Activated CD4-positive, CD25-positive, alpha-beta regulatory T cell treated with anti-CD3 and anti-CD28 coated beads, Interleukin-2, amount 50 U/mL, for 24 hours (primary cell): ENCODE measurements around the gene SYTL2.
"Not testable (repeated sequence)": the region's sequence is repeated elsewhere in the genome, so short reads cannot be mapped to it uniquely, and the experiment has no call there.

ENCODE experiments used
- ATAC-seq, 2 donors: fragments of 150-1000 bp; cut with Tn5 transposase; one replicate each; pipeline ENCODE4 v1.10.0; 2021; ENCODE audit warnings: mild to moderate bottlenecking in 1 of 2, moderate library complexity in 1 of 2

SYTL2 gene

GRCh38 chr11:85685125-85685819 lies 125.7 kb downstream of the SYTL2 start:
- ATAC-seq: no peak

DNA sequence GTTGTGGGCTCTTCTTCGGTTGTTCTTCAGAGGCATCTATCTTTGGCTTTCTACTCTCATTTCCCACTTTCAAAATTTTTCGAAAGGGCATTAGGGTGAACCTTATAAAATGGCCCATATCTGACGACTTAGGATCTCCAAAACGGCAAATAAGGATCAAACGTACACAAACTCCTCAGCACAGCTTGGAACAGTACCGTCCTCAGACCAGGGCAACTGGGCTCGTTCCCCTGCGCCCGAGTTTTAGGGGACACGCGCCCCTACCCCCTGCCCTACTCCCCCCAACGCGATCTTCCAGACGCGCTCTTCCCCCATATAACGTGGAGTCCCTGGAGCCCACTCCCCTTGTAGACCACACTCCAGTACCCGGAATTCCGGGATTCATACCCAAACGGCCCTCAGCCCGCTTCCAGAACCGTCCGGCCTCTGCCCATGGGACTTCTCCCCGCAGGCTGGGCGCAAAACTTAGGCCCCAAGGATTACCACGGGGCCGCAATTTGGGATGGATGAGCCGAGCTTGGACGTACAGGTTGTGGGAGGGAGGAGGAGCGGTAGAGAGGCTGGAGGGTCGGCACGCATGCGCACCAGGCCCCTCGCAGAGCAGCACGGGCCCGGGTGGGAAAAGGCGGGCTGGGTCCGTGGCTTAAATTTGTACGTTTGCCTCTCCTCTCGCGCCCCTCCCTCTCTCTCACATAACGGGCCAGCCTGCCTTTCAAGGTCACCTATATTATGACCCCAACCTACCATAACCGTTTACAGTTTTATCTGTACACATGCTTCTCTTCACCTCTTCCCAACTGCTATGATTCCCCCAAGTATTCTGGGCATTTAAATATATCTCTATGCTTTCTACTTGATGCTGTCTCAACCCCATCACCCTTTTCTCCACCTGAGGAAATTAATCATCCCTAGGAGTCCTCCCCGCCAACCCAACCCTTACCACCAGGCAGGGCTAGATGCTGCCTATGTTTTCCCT lies 128.3 kb downstream of the SYTL2 start:
- peak; percentile 73 to 77 for ATAC-seq

DNA sequence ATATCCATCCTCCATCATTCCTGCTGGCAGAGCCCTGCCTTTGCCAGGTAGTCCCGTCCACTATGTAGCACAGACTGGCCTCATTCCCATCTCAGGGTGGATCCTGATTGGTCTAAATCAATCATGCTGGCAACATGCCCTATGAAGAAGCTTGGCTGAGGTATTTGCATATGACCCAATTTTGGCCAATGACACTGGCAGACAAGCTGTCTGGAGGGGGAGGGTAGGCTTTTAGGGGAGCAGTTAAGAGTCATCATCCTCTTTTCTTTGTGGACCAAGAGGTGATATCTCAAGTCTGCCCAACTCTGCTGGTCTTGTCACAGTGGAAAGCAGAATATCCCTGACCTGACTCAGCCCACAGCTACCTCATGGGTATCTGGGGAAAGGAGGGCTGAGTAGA lies 130.0 kb downstream of the SYTL2 start:
- ATAC-seq: peak in 1 of 2 donors; percentile 20

GRCh38 chr11:85679576-85679975 lies 131.4 kb downstream of the SYTL2 start:
- ATAC-seq: no peak

- ATAC-seq: peak; percentile 55 to 60
Observed at GRCh38 chr11:85673393-85673792, 137.5 kb downstream of the SYTL2 start.

DNA sequence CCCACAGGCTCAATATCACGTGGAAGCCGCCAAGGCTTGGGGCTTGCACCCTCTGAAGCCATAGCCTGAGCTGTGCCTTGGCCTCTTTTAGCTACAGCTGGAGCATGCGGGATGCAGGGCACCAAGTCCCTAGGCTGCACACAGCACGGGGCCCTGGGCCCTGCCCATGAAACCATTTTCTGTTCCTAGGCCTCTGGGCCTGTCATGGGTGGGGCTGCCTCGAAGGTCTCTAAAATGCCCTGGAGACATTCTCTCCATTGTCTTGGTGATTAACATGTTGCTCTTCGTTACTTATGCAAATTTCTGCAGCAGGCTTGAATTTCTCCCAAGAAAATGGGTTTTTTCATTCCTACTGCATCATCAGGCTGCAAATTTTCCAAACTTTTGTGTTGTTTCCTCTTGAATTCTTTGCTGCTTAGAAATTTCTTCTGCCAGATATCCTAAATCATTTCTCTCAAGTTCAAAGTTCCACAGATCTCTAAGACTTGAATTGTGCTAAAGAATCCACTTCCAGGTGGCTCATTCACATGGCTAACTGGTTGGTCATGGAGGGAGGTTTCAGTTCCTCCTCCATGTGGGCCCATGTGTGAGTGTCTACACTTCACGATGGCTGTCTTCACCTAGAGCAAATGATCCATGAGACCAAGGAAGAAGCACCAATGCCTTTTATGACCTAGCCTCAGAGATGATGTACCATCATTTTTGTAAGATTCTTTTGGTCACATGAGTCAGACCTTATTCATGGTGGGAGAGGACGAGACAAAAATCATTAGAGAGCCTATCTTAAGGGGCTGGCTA lies 138.6 kb downstream of the SYTL2 start:
- no peak for ATAC-seq

DNA sequence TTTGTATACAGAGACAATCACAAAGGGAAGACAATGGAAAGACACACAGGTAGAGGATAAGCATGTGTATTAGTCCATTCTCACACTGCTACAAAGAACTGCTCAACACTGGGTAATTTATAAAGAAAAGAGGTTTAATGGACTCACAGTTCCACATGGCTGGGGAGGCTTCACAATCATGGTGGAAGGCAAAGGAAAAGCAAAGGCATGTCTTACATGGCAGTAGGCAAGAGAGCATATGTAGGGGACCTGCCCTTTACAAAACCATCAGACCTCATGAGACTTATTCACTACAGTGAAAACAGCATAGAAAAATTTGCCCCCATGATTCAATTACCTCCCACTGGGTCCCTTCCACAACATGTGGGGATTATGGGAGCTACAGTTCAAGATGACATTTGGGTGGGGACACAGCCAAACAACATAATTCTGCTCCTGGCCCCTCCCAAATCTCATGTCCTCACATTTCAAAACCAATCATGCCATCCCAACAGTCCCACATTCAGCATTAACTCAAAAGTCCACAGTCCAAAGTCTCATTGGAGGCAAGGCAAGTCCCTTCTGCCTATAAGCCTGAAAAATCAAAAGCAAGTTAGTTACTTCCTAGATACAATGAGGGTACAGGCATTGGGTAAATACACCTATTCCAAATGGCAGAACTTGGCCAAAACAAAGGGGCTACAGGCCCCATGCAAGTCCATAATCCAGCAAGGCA lies 139.8 kb downstream of the SYTL2 start:
- not testable (repeated sequence) for ATAC-seq

DNA sequence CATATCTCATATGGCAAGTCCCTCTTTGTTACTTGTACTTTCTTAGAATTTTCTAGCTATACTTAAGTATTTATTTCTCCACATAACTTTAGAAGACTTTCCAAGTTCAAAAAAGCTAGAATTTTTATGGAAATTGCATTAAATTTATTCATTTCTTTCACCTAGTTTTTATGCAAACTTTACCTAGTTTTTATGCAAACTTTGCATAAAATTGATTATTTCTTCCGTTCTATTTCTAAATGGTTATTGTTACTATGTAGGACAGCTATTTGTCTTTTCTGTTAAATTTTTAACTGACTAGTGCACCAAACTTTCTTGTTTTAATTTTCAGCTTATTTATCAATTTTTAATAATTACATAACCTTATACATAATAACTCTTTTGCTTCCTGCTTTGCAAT lies 142.8 kb downstream of the SYTL2 start:
- no peak for ATAC-seq

DNA sequence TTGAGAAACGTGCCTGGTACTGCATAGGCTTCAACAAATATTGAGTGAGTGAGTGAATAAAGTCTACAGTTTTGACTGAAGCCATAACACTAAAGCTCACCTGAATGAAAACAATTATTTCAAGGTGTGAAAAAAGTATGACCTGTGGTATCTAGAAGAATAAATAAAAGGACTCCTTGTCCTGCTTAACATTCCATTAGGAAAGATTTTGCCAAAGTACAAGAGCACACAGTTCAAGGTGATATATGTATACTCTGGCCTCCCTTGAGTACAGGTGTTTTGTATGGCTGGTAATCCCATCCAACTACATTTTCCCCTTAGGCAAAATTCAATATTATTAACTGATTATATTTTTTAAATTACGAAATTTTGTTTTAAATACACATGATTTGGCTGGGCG lies 144.3 kb downstream of the SYTL2 start:
- no peak for ATAC-seq

DNA sequence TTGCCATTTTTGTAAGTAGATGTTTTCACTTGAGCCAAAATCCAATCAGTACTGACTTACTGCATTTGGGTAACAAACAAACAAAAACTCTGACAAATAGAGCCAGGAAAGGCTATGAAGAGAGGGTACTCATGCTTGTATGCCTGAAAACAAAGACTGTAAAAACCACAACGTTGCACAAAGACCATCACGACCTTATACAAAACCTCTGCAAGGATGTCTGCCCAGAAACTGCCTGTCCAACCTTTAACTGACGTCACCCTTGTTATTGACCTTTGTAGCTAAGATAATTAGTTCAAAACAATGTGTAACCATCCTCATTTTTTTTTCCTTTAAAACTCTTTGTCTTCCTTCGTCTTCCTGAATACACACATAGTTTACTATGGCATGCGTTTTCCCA lies 145.2 kb downstream of the SYTL2 start:
- no peak for ATAC-seq

DNA sequence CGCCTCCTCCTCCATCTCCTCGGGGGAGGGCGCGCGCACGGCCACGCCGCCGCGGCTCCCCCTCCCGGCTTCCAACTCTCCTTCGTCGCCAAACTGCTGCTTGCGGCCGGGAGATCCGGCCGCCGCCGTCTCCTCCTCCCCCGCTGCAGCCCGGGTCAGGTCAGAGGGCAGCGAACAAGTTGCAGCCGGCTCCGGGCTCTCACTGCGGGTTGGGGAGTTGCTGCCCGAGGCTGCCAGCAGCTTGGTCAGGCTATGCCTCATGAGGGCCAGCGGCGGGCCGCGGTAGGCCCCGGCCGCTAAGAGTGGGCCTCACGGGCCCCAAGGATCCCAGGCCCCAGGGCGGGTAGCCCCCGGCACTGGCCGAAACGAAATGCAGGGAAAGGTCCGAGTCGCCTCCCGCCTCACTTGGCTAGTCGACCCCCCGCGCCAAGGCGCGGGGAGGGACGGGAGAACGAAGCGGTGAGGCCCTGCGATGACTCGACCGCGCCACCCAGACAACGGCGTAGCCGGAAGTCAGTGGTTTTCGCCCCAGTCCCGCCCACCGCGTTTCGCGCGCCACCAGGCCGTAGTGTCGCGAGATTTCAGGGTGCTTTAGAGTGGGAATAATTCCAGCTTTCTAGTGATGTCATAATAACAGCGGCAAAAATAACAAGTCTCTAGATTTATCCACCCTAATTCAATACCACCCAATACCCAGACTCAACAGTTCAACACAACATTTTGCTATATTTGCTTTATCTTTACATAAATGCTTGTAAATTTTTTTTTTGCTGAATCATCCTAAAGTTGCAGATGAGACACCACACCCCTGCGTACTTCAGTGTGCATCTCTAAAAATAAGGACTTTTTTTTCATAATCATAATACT lies 146.1 kb downstream of the SYTL2 start, which contains the start of gene CREBZF:
TSS of gene CREBZF (minus strand) at position 515 of the 867 bp plus-strand sequence. CDS start at position 261, 254 bp downstream.
- ATAC-seq: peak; percentile 83 to 85

DNA sequence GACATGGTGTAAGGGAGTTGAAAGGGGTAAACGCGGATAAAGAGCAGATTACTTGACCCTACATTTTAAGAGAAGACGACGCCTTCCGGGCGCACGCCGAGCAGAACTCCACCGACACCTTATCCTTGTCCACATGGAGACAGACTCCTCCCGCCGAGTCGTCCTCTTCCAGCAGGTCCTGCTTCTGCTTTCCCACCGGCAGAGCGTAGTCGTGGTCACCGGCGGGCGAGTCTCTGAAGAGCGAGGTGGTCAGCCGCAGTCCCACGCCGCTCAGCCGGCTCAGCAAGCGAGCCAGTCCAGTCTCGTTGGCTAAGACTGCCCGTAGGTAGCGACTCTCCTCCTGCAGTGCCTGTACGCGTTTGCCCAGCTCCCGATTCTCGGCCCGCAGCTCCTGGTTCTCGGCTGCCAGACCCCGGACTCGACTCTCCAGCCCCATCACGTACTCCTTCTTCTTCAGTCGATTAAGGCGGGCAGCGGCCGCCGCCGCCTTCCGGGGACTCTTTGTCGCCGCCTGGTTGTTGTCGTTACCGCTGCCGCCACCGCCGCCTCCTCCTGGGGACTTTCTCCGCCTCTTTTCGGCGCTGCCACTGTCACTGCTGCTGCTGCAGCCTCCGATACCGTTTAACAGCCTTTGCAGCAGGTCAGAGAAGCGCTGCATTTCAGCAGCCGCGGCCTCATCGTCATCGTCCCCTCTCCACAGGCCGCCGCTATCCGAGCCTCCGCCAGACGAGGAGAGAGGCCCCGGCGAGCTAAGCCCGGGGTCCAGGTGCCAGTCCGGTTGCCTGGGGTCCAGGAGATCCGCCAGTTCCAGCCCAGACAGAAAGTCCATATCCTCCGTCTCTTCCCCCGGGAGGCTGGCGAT lies 147.0 kb downstream of the SYTL2 start:
- peak; percentile 78 to 81 for ATAC-seq

DNA sequence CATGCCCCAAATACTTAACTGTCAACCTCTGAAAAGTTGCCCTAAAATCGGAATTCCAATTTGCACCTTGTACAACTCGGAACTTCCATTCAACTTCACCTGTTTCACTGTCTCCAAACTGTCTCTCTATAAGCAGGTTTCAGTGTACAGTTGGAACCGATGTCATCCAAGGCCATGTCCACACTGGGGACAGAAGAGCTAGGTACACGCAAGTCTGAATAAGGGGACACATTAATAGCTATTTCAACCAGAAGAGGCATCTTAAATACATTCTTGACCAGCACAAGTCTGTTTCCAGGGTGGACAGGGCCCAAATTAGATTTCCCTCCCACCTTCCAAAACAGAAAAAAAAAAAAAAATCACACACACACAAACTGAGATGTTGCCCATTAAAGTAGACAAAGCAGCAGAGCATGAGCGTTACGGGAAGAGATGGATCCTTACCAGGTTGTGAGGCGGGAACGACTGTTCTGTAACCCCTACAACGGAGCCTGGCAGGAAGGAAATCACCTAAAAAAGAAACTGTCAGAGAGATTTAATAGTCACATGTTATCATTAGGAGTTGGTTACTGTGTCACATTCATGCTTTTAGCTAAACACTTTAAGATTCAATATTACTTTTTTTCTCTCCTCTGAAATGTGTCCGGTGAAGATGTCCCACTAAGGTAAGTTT lies 147.7 kb downstream of the SYTL2 start:
- ATAC-seq: no peak

GRCh38 chr11:85661972-85662664 lies 148.8 kb downstream of the SYTL2 start:
- no peak for ATAC-seq

- ATAC-seq: no peak
Observed at GRCh38 chr11:85658180-85658579, 152.8 kb downstream of the SYTL2 start.

- ATAC-seq: peak; percentile 58 to 79
Observed at GRCh38 chr11:85656777-85657176, 154.2 kb downstream of the SYTL2 start.

GRCh38 chr11:85654343-85654742 lies 156.6 kb downstream of the SYTL2 start:
- not testable (repeated sequence) for ATAC-seq

- ATAC-seq: no peak
Observed at GRCh38 chr11:85652786-85653447, 158.0 kb downstream of the SYTL2 start.
